ENCODE measurements around the gene SEPTIN8.

The SEPTIN8 gene

DNA sequence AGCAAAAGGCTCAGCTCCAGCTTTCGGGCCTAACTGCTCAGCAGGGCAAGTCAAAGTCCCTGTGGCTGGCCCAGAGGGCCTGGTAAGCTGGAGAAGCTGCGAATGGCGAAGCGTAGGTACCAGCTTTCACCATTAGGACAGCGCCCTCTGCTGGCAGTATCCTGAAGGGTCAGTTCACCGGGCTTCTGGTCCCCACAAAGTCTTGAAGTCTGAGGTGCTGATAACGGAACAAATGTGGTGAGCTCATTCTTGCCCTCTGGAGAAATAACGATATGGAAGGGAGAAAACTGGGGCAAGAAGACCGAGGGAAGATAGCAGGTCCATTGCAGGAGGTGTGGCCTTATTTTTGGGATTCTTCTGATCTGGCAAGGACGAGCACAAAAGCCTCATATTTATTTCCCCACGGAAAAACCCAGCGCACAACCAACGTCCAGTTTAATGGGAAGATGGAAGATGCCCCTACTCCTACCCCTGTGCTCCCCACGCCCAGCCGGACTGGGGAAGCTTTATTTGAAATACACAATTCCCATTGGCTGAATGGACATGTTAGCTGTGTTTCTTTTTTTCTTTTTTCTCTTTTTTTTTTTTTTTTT, 43.2 kb upstream of the SEPTIN8 start:
- no peak overlapping the region for H3K4me3 ChIP-seq (ENCODE audit: low read length in 2 of 2)
- H3K9me3 ChIP-seq (ENCODE audit: control insufficient read depth in 2 of 2, low read length in 2 of 2): no peaks in the 10 kb centered on the region
- H3K27me3 ChIP-seq (ENCODE audit: control insufficient read depth in 1 of 2, insufficient read depth in 2 of 2, low read length in 2 of 2): peaks cover 6 to 18% of the 10 kb centered on the region in 2 donors
- no peaks in the 10 kb centered on the region for H3K36me3 ChIP-seq (ENCODE audit: control insufficient read depth in 2 of 2, insufficient read depth in 2 of 2, low read length in 2 of 2)
- peaks cover 14% of the 10 kb centered on the region for H3K4me1 ChIP-seq (ENCODE audit: control insufficient read depth, insufficient read depth, low read length)
- no peak overlapping the region for H3K9ac ChIP-seq (ENCODE audit: low read length in 2 of 2)
- H3K27ac ChIP-seq (ENCODE audit: low read length): no peak overlapping the region

DNA sequence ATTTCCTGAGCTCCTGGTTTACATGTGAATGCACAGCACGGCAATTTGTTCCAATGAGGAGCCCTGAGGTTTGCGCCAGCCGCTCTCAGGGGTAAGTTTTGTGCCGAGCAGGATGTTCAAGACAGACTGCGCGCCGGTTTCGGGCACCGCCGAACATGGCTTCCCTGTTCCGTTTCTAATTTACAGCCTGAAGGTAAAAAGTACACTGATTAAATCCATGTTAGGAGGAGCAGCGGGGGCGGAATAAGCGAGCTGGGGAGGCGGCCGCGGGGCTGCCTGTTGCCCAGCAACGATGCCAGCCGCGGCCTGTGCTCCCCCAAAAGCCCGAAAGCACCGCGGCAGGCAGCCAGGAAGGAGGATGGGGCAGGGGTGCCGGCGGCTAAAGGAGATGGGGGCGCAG, 42.4 kb upstream of the SEPTIN8 start:
- Histone ChIP-seq H3K36me3 (ENCODE audit: control insufficient read depth in 2 of 2, insufficient read depth in 2 of 2, low read length in 2 of 2) (no peaks in the 10 kb centered on the region), H3K9me3 (ENCODE audit: control insufficient read depth in 2 of 2, low read length in 2 of 2) (no peaks in the 10 kb centered on the region), H3K27ac (ENCODE audit: low read length) (no peak overlapping the region), H3K27me3 (ENCODE audit: control insufficient read depth in 1 of 2, insufficient read depth in 2 of 2, low read length in 2 of 2) (peaks cover 4 to 17% of the 10 kb centered on the region in 2 donors), H3K4me3 (ENCODE audit: low read length in 2 of 2) (no peak overlapping the region), H3K4me1 (ENCODE audit: control insufficient read depth, insufficient read depth, low read length) (peaks cover 14% of the 10 kb centered on the region), H3K9ac (ENCODE audit: low read length in 2 of 2) (no peak overlapping the region)

- Histone ChIP-seq H3K9me3 (ENCODE audit: control insufficient read depth in 2 of 2, low read length in 2 of 2) (no peaks in the 10 kb centered on the region), H3K36me3 (ENCODE audit: control insufficient read depth in 2 of 2, insufficient read depth in 2 of 2, low read length in 2 of 2) (no peaks in the 10 kb centered on the region), H3K4me1 (ENCODE audit: control insufficient read depth, insufficient read depth, low read length) (peaks cover 15% of the 10 kb centered on the region), H3K27ac (ENCODE audit: low read length) (no peak overlapping the region), H3K4me3 (ENCODE audit: low read length in 2 of 2) (no peak overlapping the region), H3K27me3 (ENCODE audit: control insufficient read depth in 1 of 2, insufficient read depth in 2 of 2, low read length in 2 of 2) (peaks cover 10 to 38% of the 10 kb centered on the region in 2 donors), H3K9ac (ENCODE audit: low read length in 2 of 2) (no peak overlapping the region)
Measured at GRCh38 chr5:132817011-132817410, 40.0 kb upstream of the SEPTIN8 start.

- peaks cover 15% of the 10 kb centered on the region for H3K4me1 ChIP-seq (ENCODE audit: control insufficient read depth, insufficient read depth, low read length)
- no peak overlapping the region for H3K27ac ChIP-seq (ENCODE audit: low read length)
- H3K9me3 ChIP-seq (ENCODE audit: control insufficient read depth in 2 of 2, low read length in 2 of 2): no peaks in the 10 kb centered on the region
- H3K36me3 ChIP-seq (ENCODE audit: control insufficient read depth in 2 of 2, insufficient read depth in 2 of 2, low read length in 2 of 2): no peaks in the 10 kb centered on the region
- H3K4me3 ChIP-seq (ENCODE audit: low read length in 2 of 2): no peak overlapping the region
- no peak overlapping the region for H3K9ac ChIP-seq (ENCODE audit: low read length in 2 of 2)
- H3K27me3 ChIP-seq (ENCODE audit: control insufficient read depth in 1 of 2, insufficient read depth in 2 of 2, low read length in 2 of 2): peaks cover 14 to 43% of the 10 kb centered on the region in 2 donors
Measured at GRCh38 chr5:132816554-132816953, 39.5 kb upstream of the SEPTIN8 start.

GRCh38 chr5:132816083-132816482, 39.0 kb upstream of the SEPTIN8 start:
- Histone ChIP-seq H3K27me3 (ENCODE audit: control insufficient read depth in 1 of 2, insufficient read depth in 2 of 2, low read length in 2 of 2) (peaks cover 16 to 47% of the 10 kb centered on the region in 2 donors), H3K9ac (ENCODE audit: low read length in 2 of 2) (no peak overlapping the region), H3K9me3 (ENCODE audit: control insufficient read depth in 2 of 2, low read length in 2 of 2) (no peaks in the 10 kb centered on the region), H3K4me3 (ENCODE audit: low read length in 2 of 2) (no peak overlapping the region), H3K36me3 (ENCODE audit: control insufficient read depth in 2 of 2, insufficient read depth in 2 of 2, low read length in 2 of 2) (no peaks in the 10 kb centered on the region), H3K27ac (ENCODE audit: low read length) (no peak overlapping the region), H3K4me1 (ENCODE audit: control insufficient read depth, insufficient read depth, low read length) (peaks cover 15% of the 10 kb centered on the region)

DNA sequence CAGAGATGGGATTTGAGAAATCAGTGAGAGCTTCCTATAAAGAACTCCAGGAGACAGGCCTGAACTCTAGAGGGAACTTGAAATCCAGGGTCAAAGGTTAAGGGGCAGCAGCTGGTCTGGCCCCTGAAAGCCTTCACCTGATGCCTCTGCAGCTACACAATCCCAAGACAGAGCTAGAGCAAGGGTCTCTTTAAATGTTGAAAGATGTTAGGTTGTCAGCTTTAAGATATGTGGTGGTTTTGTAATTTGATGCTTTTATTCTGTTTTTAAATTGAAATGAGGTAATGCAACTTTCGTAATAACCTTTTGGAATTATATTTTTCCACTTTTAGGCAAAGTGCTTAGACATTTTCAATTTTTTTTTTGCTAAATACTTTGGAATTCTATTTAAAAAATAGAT, 38.4 kb upstream of the SEPTIN8 start:
- Histone ChIP-seq H3K4me3 (ENCODE audit: low read length in 2 of 2) (no peak overlapping the region), H3K36me3 (ENCODE audit: control insufficient read depth in 2 of 2, insufficient read depth in 2 of 2, low read length in 2 of 2) (no peaks in the 10 kb centered on the region), H3K9me3 (ENCODE audit: control insufficient read depth in 2 of 2, low read length in 2 of 2) (no peaks in the 10 kb centered on the region), H3K27ac (ENCODE audit: low read length) (no peak overlapping the region), H3K27me3 (ENCODE audit: control insufficient read depth in 1 of 2, insufficient read depth in 2 of 2, low read length in 2 of 2) (peaks cover 16 to 50% of the 10 kb centered on the region in 2 donors), H3K4me1 (ENCODE audit: control insufficient read depth, insufficient read depth, low read length) (peaks cover 15% of the 10 kb centered on the region), H3K9ac (ENCODE audit: low read length in 2 of 2) (no peak overlapping the region)

DNA sequence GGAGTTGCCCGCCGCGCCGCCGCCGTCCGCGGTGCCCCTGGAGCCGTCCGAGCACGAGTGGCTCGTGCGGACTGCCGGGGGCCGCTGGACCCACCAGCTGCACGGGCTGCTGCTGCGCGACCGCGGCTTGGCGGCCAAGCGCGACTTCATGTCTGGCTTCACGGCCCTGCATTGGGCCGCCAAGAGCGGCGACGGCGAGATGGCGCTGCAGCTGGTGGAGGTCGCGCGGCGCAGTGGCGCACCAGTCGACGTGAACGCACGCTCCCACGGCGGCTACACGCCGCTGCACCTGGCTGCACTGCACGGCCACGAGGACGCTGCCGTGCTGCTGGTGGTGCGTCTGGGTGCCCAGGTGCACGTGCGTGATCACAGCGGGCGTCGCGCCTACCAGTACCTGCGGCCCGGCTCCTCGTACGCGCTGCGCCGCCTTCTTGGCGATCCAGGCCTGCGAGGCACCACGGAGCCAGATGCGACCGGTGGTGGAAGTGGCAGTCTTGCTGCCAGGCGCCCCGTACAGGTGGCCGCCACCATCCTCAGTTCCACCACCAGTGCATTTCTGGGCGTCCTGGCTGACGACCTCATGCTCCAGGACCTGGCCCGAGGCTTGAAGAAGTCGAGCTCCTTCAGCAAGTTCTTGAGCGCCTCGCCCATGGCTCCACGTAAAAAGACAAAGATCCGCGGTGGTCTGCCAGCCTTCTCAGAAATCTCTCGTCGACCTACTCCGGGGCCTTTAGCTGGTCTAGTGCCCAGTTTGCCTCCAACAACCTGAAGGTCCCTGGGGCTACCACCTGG, 37.7 kb upstream of the SEPTIN8 start:
- Histone ChIP-seq H3K27ac (ENCODE audit: low read length) (no peak overlapping the region), H3K27me3 (ENCODE audit: control insufficient read depth in 1 of 2, insufficient read depth in 2 of 2, low read length in 2 of 2) (peaks cover 16 to 47% of the 10 kb centered on the region in 2 donors), H3K36me3 (ENCODE audit: control insufficient read depth in 2 of 2, insufficient read depth in 2 of 2, low read length in 2 of 2) (no peaks in the 10 kb centered on the region), H3K4me3 (ENCODE audit: low read length in 2 of 2) (no peak overlapping the region), H3K4me1 (ENCODE audit: control insufficient read depth, insufficient read depth, low read length) (peaks cover 12% of the 10 kb centered on the region), H3K9ac (ENCODE audit: low read length in 2 of 2) (no peak overlapping the region), H3K9me3 (ENCODE audit: control insufficient read depth in 2 of 2, low read length in 2 of 2) (no peaks in the 10 kb centered on the region)

- no peak overlapping the region for H3K9ac ChIP-seq (ENCODE audit: low read length in 2 of 2)
- peaks cover 17 to 43% of the 10 kb centered on the region in 2 donors for H3K27me3 ChIP-seq (ENCODE audit: control insufficient read depth in 1 of 2, insufficient read depth in 2 of 2, low read length in 2 of 2)
- no peak overlapping the region for H3K27ac ChIP-seq (ENCODE audit: low read length)
- peak overlapping the region in 1 of 2 donors; percentile 58 for H3K4me3 ChIP-seq (ENCODE audit: low read length in 2 of 2)
- H3K36me3 ChIP-seq (ENCODE audit: control insufficient read depth in 2 of 2, insufficient read depth in 2 of 2, low read length in 2 of 2): no peaks in the 10 kb centered on the region
- H3K4me1 ChIP-seq (ENCODE audit: control insufficient read depth, insufficient read depth, low read length): peaks cover 12% of the 10 kb centered on the region
- H3K9me3 ChIP-seq (ENCODE audit: control insufficient read depth in 2 of 2, low read length in 2 of 2): no peaks in the 10 kb centered on the region
Measured at GRCh38 chr5:132813599-132814502, 36.8 kb upstream of the SEPTIN8 start.

GRCh38 chr5:132812781-132813598, 36.0 kb upstream of the SEPTIN8 start, which contains the start of gene SOWAHA:
Gene SOWAHA, plus strand, starts transcription at chr5:132813302. Its CDS starts 320 bp downstream, at chr5:132813622.
- Histone ChIP-seq H3K9me3 (ENCODE audit: control insufficient read depth in 2 of 2, low read length in 2 of 2) (no peaks in the 10 kb centered on the region), H3K9ac (ENCODE audit: low read length in 2 of 2) (no peak within 1 kb of the TSS), H3K4me3 (ENCODE audit: low read length in 2 of 2) (peak within 1 kb of the TSS in 1 of 2 donors; percentile 58), H3K27ac (ENCODE audit: low read length) (no peak within 1 kb of the TSS), H3K36me3 (ENCODE audit: control insufficient read depth in 2 of 2, insufficient read depth in 2 of 2, low read length in 2 of 2) (no peaks in the 10 kb centered on the region), H3K4me1 (ENCODE audit: control insufficient read depth, insufficient read depth, low read length) (peaks cover 12% of the 10 kb centered on the region), H3K27me3 (ENCODE audit: control insufficient read depth in 1 of 2, insufficient read depth in 2 of 2, low read length in 2 of 2) (peaks cover 17 to 43% of the 10 kb centered on the region in 2 donors)
